SK-N-MC (cell line): ENCODE results near the gene CHST10.

ENCODE experiments used
- EZH2 ChIP-seq: fragments of 200-600 bp; sonication (generic); IDR thresholded peaks from one replicate; pipeline ENCODE4 v1.6.1; 2017; ENCODE audit warnings: antibody characterized with exemption
- FOXP2 ChIP-seq: optimal IDR thresholded peaks from 2 replicates; pipeline ENCODE3; 2011; ENCODE audit warnings: mild to moderate bottlenecking, moderate library complexity; ENCODE audit not compliant: insufficient read depth; ENCODE audit errors: extremely low read length, control extremely low read depth
- POLR2AphosphoS5 ChIP-seq: IDR thresholded peaks from 2 replicates; pipeline ENCODE4 v1.6.1; 2012; ENCODE audit warnings: mild to moderate bottlenecking, low read depth, low read length, borderline replicate concordance

GRCh38 chr2:100408941-100409340, 8.5 kb downstream of the CHST10 start:
- TF ChIP-seq POLR2AphosphoS5: no peak
- no peak for TF ChIP-seq EZH2
- no peak for TF ChIP-seq FOXP2
